Fibroblast of skin of right quadriceps (primary cell): Measurements from ENCODE around the gene ATXN2.
"Not testable (repeated sequence)": the region's sequence is repeated elsewhere in the genome, so short reads cannot be mapped to it uniquely, and the experiment has no call there.

Source experiments
- DNase-seq: peaks from one replicate; pipeline ENCODE4 v3.0.0-alpha.2; 2013

ATXN2 gene

GRCh38 chr12:111492979-111493378 lies 106.1 kb downstream of the ATXN2 start:
- peak; percentile 8 for DNase-seq

GRCh38 chr12:111488798-111489197 lies 110.3 kb downstream of the ATXN2 start:
- no peak for DNase-seq

DNA sequence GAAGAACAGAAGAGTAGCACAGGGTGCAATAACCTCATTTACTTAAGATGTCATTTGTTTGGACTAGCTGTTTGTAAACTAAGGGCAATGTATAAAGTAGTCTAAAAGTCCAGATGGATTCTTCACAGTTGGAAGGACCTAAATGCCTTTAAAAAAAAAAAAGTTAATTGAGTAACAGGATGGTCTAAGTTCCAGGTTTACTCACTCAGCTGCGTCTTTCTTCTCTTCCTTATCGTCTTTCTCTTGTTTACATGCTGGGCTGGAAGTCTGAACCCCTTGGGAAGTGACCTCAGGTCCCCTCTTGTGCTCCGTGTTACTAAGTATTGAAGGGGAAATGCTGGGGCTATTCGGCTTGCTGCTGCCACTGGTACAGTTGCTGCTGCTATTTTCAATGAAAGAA lies 110.8 kb downstream of the ATXN2 start:
- DNase-seq: no peak

- no peak for DNase-seq
These were observed 116.7 kb downstream of the ATXN2 start for GRCh38 chr12:111482462-111482861.

DNA sequence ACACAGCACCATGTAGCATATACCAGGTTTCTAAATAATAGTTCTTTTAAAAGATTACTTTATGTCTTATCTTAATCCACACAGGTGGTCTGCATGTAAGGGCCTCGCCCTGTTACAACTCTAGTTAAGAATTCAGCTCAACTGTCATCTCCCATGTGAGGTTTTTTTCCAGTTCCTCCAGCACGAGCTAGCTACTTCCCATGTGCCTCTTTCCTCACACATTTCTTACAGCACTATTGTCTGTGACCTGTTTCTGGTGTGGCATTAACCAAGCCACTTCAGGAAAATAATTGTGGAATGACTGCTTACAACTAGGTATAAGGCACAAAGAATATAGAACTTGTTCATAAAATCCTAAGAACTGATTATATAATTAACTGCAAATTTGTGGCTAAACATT lies 127.9 kb downstream of the ATXN2 start:
- no peak for DNase-seq

- no peak for DNase-seq
These were observed 129.7 kb downstream of the ATXN2 start for GRCh38 chr12:111469401-111469800.

GRCh38 chr12:111467857-111468241 lies 131.3 kb downstream of the ATXN2 start:
- peak; percentile 20 for DNase-seq

DNA sequence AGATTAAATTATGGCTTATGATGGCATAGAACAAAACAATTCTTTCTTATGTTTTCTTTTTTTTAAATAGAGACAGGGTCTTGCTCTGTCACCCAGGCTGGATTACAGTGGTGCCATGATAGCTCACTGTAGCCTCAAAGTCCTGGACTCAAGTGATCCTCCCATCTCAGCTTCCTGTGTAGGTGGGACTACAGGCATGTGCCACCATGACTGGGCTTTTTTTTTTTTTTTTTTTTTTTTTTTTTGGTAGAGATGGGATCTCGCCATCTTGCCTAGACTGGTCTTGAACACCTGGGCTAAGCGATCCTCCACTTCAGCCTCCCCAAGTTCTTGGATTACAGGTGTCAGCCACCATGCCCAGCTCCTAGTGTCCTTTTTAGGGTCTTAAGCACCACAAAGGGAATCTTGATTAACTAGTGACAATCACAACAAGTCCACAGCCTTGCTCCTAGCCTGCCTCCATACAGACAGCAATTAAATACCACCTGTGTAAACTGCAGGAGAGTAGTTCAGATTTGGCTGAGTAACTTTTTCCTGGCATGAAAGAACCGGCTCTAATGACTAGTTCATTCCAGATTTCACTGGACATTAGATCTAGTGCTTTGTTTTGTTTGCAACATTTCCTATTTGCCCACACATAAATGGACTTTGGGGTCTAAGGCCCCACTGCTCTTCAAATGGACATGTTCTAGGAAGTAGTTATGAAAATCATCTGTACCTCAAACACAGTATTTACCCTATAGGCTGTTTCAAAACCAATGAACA lies 131.8 kb downstream of the ATXN2 start:
- no peak for DNase-seq

DNA sequence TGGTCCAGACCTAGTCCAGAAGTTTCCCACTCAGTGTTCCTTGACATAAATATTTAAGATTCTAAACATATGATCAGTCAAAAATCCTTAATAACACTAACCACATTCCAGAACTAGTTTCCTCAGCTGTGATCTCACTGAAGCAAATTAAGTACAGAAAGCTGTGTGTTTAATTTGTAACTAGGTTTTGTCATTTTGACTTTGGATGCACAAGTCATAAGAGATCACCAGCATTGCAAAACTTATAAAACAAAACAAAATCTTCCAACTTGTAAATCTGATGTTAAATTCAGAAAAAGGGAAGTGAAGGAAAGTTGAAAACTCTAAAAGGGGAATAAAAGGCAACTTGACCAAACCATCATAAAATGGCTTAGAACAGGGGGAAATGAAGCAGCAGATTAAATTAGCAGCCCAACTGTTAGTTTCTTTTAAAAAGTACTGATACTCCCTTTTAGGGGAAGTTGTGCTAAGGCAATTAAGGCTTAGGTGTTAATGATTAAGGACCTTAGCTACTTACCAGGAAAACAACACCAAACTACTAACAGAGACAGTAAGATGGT lies 136.8 kb downstream of the ATXN2 start:
- DNase-seq: peak; percentile 90

DNA sequence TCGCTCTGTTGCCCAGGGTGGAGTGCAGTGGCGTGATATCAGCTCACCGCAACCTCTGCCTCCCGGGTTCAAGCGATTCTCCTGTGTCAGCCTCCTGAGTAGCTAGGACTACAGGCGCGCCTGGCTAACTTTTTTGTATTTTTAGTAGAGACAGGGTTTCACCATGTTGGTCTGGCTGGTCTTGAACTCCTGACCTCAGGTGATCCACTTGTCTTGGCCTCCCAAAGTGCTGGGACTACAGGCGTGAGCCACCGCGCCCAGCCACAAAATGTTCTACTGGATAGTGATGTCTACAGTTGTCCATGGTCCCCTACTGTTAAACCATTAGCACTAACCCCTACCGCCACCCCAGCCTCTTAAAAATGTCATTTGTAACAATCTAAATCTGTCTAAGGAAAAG lies 139.0 kb downstream of the ATXN2 start:
- DNase-seq: not testable (repeated sequence)

DNA sequence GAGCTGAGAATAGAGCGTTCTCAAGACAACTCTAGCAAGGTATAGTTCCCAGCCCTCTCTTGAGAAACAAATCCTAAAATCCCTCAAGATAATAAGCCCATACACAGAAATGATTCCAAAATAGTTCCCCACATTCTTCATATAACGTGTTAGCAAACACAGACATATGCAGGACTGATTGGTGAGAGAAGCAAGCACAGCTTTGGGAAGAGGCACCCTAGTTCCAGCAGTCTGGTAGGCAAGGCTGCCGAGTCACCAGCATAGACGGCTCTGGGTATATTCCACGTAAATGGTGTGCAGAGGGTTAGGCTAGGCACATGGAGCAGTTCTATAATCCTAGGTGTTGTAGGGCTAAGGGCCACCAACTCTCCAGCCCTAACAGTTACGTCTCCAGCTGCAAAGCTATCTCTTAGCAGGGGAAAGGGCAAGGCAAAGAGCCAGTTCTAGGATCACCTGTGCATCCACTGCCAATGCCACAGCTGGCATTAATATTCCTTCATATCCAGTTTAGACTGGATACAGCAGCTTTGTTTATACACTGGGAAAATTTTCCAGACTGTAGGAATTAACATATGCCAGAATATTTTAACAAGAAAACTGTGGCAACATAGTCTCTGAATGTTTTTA lies 140.5 kb downstream of the ATXN2 start:
- DNase-seq: no peak

DNA sequence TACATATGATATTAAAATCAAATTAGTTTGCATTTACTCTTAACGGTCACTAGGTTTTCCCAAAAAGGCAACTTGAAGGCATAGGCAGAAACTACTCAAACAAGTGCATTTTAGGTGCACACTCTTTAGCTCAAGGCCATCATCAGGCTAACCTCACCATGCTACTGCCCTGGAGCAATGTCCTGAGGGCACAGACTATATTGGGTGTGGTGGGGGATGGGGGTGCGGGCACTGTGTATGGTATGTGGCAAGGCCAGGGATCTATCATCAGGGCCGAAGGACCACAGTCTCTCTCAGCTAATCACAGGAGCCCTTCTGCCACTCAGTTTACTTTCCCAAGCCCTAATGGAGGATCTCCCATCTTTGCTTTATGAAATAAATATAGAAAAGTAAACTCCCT lies 141.5 kb downstream of the ATXN2 start:
- no peak for DNase-seq

GRCh38 chr12:111457071-111457470 lies 142.0 kb downstream of the ATXN2 start:
- no peak for DNase-seq

DNA sequence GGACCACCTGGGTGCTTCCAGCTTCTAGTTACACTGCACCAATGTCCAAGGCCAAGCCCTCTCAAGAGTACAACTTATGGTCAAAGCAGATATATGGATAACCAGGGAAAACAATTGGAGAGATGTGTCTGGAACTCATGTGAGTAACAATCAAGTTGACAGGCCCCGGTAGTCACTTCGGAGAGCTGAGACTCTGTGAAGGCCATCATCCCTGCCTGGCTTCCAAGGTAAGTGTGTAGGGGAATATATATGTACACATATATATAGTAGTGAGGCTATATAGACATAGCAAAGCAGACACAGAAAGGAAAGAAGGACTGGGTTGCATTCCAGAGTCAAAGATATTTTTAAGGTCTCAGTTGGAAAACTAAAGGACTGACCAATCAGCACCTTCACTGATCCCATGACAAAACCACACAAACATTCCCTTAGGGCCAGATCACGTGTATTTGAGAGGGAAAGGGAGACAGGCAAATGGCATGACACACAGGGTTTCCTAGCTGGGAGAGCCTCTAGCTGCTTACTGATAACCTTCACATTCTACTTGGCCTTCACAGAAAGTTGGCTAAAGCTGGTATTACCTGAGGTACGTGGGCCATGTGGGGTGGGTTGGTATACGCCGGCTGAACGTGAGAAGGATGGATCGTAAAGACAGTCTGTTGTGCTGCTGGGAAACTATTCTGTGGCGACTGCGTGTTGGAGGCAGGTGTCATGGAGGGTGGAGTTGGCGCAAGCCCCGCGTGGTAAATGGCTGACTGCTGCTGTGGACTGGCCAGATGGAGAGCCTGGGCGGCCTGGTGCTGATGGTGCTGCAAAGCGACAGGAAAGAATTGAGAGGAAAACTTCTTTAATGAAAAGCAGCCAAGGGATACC lies 143.4 kb downstream of the ATXN2 start:
- peak; percentile 60 for DNase-seq

DNA sequence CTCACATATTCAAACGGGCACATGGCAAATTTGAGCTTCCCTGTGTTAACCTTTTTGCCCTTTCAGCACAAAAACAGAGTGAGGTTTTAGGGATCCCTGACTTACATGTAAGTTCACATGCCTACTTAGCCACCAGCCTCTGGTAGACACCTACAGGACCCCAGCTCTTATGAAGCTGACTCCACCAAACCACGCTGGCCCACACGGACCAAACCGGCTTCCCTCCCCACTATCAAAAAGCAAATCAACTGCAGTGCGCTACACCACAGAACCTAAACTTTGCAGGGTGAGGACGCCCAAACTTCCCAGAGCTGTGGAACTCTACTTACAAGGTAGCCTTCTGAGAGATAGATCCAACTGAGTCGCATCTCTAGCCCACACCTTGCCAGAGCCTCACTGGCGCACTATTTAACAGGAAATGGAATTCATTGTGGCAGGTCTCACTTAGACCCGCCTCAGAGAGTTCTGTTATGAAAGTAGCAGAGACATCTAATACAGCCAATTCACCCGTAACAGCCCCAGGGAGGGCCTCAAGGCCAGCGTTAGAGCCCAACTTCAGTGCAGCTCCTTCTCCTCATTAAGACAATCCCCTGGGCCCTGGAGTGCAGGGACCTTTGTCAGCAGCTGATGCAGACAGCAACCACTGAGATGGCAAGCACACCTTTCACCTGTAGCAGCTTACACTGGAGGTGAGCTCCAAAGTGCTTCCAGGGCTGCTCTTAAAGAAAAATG lies 144.2 kb downstream of the ATXN2 start:
- DNase-seq: no peak

- DNase-seq: no peak
These were observed 144.8 kb downstream of the ATXN2 start for GRCh38 chr12:111454311-111454710.

DNA sequence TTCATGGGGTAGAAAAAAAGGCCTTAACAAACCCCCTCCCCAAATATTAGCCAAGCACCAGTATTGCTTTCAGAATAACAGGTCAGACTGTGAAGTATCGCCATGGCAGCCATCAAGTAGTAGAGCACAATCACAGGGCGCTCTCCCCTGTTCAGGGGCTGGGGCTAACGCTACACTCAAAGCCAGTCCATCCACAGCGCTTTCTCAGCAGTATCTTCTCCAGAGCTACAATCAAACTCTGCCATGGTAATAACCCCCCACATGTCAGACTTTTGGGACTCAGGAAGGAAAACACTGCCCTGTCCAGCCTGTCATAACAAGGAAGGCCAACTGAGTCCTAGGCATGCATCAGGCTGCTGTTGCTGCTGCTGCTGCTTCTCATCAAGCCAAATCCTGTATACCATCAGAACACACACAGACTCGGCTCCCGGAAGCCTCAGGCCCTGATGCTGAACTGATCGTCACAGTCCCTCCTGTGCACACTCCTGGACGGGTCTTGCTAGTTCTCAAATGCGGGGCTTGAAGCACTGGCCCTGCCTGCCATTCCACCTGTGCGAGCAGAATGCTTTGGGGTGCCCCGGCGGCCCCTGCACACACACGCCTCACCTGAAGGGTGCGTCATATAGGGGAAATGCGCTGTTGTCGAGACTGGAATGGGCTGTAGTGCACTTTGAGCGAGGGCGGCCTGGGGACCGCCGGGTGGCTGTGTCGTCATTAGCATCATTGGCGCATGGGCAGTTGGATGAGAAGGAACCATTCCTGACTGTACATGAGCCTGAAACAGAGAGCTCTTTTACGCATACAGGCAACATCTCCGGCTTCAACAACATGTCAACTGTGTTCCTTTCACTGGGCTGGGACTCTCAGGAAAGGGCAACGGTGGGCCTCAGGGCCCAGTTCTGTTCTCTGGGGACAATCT lies 145.8 kb downstream of the ATXN2 start:
- DNase-seq: no peak

GRCh38 chr12:111451649-111452129 lies 147.4 kb downstream of the ATXN2 start:
- DNase-seq: peak; percentile 52

DNA sequence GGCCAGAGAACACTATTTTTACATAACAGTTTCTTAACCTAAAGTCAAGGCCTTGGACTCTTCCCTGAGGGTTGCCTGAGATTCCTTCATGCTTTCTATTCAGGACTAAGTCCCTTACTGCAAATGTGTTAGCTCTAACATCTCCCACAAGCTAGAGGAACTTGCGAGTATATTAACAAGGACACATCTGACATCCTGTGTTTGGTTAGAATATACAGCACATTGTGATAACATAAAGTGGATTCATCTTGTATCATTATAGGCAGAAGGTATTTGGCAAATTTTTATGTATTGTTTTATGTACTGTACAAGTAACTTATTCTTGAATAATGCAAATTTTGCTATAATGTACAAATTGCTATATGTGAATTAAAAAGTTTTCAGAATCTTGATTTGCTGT lies 147.9 kb downstream of the ATXN2 start:
- no peak for DNase-seq

DNA sequence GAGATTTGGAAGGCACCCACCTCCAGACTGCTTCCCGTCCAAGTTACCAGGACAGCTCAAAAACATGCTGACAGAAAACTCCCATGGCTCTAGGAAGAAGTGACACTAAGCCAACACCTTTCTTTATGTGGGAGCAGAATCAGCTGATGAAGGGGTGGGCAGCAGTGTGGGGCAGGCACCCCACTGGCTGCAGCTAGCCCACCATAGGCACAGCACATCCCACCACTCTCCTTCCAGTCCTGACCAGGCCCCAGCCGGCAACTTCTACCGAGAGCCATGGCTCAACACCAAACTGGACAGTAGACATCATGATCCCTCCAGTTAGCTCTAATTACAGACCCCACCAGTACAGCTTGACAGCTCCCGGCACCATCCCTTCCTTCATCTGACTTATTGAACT lies 148.4 kb downstream of the ATXN2 start:
- DNase-seq: no peak
